Measurements from ENCODE around the gene AQP3.

GRCh38 chr9:33425128-33425533, 22.3 kb downstream of the AQP3 start:
- TF ChIP-seq POLR2A (IDR thresholded peaks at IDR 0.05; ENCODE audit: low read length) (no peak), GATA1 (IDR thresholded peaks at IDR 0.05; ENCODE audit: low read depth, low read length) (no peak)

Data from erythroblast (primary cell).